Choroid plexus epithelial cell (primary cell): ENCODE data around the gene GPRC5C.

Experiments
- DNase-seq: peaks from one replicate; pipeline ENCODE4 v3.0.0-alpha.2; 2010; ENCODE audit warnings: low read depth
- H3K4me3 ChIP-seq: 2 replicates; pipeline ENCODE4 v1.5.1; 2011; ENCODE audit warnings: low read depth, mild to moderate bottlenecking, control low read depth, low read length, moderate library complexity
- TF ChIP-seq, protein P1 (sequence below): conservative IDR thresholded peaks from 2 replicates; pipeline ENCODE4 v1.5.1; 2011; ENCODE audit warnings: low read depth, mild to moderate bottlenecking, control low read depth, inconsistent platforms, low read length, moderate library complexity

GPRC5C gene

DNA sequence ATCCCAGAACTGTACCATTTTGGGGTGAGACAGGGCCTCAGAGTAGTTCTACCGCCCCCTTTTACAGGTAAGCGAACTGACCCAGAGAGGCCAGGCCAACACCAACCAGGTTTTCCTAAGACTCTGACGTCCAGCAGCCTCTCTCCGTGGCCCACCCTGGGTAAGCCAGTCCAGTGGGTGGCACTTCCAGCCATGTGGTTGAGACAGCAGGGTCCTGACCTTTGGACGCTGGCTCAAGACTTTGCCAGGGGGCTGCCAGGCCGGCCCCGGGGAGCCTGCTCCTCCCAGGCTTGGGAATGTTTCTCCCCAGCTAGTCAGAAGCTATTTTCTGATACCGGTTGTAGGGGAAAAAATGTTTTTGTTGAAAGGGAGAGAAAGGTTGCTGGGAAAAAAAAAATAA is 16.9 kb downstream of the GPRC5C start:
- no peak for DNase-seq
- TF ChIP-seq, protein P1, sequence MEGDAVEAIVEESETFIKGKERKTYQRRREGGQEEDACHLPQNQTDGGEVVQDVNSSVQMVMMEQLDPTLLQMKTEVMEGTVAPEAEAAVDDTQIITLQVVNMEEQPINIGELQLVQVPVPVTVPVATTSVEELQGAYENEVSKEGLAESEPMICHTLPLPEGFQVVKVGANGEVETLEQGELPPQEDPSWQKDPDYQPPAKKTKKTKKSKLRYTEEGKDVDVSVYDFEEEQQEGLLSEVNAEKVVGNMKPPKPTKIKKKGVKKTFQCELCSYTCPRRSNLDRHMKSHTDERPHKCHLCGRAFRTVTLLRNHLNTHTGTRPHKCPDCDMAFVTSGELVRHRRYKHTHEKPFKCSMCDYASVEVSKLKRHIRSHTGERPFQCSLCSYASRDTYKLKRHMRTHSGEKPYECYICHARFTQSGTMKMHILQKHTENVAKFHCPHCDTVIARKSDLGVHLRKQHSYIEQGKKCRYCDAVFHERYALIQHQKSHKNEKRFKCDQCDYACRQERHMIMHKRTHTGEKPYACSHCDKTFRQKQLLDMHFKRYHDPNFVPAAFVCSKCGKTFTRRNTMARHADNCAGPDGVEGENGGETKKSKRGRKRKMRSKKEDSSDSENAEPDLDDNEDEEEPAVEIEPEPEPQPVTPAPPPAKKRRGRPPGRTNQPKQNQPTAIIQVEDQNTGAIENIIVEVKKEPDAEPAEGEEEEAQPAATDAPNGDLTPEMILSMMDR: no peak
- no peak overlapping the region for H3K4me3 ChIP-seq

- TF ChIP-seq, protein P1: no peak
- no peak for DNase-seq
- H3K4me3 ChIP-seq: no peak overlapping the region
Observed at GRCh38 chr17:74449306-74449705, 17.4 kb downstream of the GPRC5C start.

- TF ChIP-seq, protein P1: no peak
- no peak for DNase-seq
Observed at GRCh38 chr17:74449773-74450172, 17.9 kb downstream of the GPRC5C start.

GRCh38 chr17:74450231-74450630 is 18.3 kb downstream of the GPRC5C start:
- TF ChIP-seq, protein P1: no peak
- no peak for DNase-seq
- no peak overlapping the region for H3K4me3 ChIP-seq

More at GRCh38 chr17:74449773-74450172, 17.9 kb downstream of the GPRC5C start:
- no peak overlapping the region for H3K4me3 ChIP-seq

- TF ChIP-seq, protein P1: no peak
- DNase-seq: no peak
- H3K4me3 ChIP-seq: no peak overlapping the region
Observed at GRCh38 chr17:74450925-74451403, 19.1 kb downstream of the GPRC5C start.

- TF ChIP-seq, protein P1: no peak
- no peak overlapping the region for H3K4me3 ChIP-seq
- DNase-seq: no peak
Observed at GRCh38 chr17:74451557-74451956, 19.7 kb downstream of the GPRC5C start.

- no peak overlapping the region for H3K4me3 ChIP-seq
- TF ChIP-seq, protein P1: no peak
- DNase-seq: no peak
Observed at GRCh38 chr17:74452033-74452840, 20.3 kb downstream of the GPRC5C start.
